ENCODE measurements around the gene RBM12. TPM values are rescaled to one million over a fixed set of nuclear protein-coding genes. Genes with fewer than 3 reads are reported as not detected.

RBM12 gene
- total RNA-seq, 4 donors from 2014 or later: 24.7 to 33.8 (median 29.3) TPM

- TF ChIP-seq EP300 (IDR thresholded peaks at IDR 0.05; ENCODE audit: low read depth): no peak
- no peak for TF ChIP-seq POLR2A (IDR thresholded peaks at IDR 0.05)
- TF ChIP-seq POLR2AphosphoS5 (IDR thresholded peaks at IDR 0.05): no peak
- TF ChIP-seq CTCF (IDR thresholded peaks at IDR 0.05): no peak
- Histone ChIP-seq H3K27me3 (no peaks in the 10 kb centered on the region), H3K4me1 (no peaks in the 10 kb centered on the region), H3K4me3 (no peak overlapping the region), H3K27ac (no peak overlapping the region), H3K9me3 (no peaks in the 10 kb centered on the region), H3K36me3 (peaks cover 0 to 11% (median under 1%) of the 10 kb centered on the region in 4 donors)
- WGBS, 2 donors (ENCODE audit: low coverage in 1 of 2): 81 to 93% methylated on average over 3 to 4 of the region's 4 CpGs
- intact Hi-C loops (cut with DNase I; ENCODE audit: low total_unique reads): no loop called here
- in situ Hi-C loops (cut with MboI; ENCODE audit: low pct_ligation_motif_present in 1 of 4, low pct_unique_long_range_greater_than_20kb in 1 of 4, low sequenced_read_pairs in 3 of 4): no loop called here
- DNase-seq: no peak
Measured at GRCh38 chr20:35635652-35636051, 29.0 kb downstream of the RBM12 start.

GRCh38 chr20:35632539-35633115 lies 32.1 kb downstream of the RBM12 start:
- H3K9me3 ChIP-seq: no peaks in the 10 kb centered on the region
- H3K27me3 ChIP-seq: no peaks in the 10 kb centered on the region
- no peak overlapping the region for H3K4me3 ChIP-seq
- no peak for DNase-seq
- no peak overlapping the region for H3K27ac ChIP-seq
- in situ Hi-C loops (cut with MboI; ENCODE audit: low pct_ligation_motif_present in 1 of 4, low pct_unique_long_range_greater_than_20kb in 1 of 4, low sequenced_read_pairs in 3 of 4): no loop called here
- intact Hi-C loops (cut with DNase I; ENCODE audit: low total_unique reads): no loop called here
- H3K36me3 ChIP-seq: peaks cover 0 to 30% (median 9%) of the 10 kb centered on the region in 4 donors
- TF ChIP-seq POLR2AphosphoS5 (IDR thresholded peaks at IDR 0.05): no peak
- no peak for TF ChIP-seq EP300 (IDR thresholded peaks at IDR 0.05; ENCODE audit: low read depth)
- TF ChIP-seq CTCF (IDR thresholded peaks at IDR 0.05): no peak
- TF ChIP-seq POLR2A (IDR thresholded peaks at IDR 0.05): no peak
- H3K4me1 ChIP-seq: no peaks in the 10 kb centered on the region
- WGBS, 2 donors (ENCODE audit: low coverage in 1 of 2): 88% methylated on average over 12 of the region's 13 CpGs; no CpG with 5 or more reads in 1 of the 2 donors

- TF ChIP-seq POLR2AphosphoS5 (IDR thresholded peaks at IDR 0.05): no peak
- TF ChIP-seq EP300 (IDR thresholded peaks at IDR 0.05; ENCODE audit: low read depth): no peak
- TF ChIP-seq CTCF (IDR thresholded peaks at IDR 0.05): no peak
- no peak for TF ChIP-seq POLR2A (IDR thresholded peaks at IDR 0.05)
- Histone ChIP-seq H3K27me3 (no peaks in the 10 kb centered on the region), H3K4me1 (no peaks in the 10 kb centered on the region), H3K36me3 (peaks cover 0 to 50% (median 14%) of the 10 kb centered on the region in 4 donors), H3K9me3 (no peaks in the 10 kb centered on the region), H3K27ac (no peak overlapping the region), H3K4me3 (no peak overlapping the region)
- 94% methylated on average over 4 of the region's 4 CpGs; no CpG with 5 or more reads in 1 of the 2 donors for WGBS, 2 donors (ENCODE audit: low coverage in 1 of 2)
- no peak for DNase-seq
- in situ Hi-C loops (cut with MboI; ENCODE audit: low pct_ligation_motif_present in 1 of 4, low pct_unique_long_range_greater_than_20kb in 1 of 4, low sequenced_read_pairs in 3 of 4) (no loop called here), intact Hi-C loops (cut with DNase I; ENCODE audit: low total_unique reads) (no loop called here)
Measured at GRCh38 chr20:35630636-35631035, 34.1 kb downstream of the RBM12 start.

- H3K9me3 ChIP-seq: no peaks in the 10 kb centered on the region
- in situ Hi-C loops (cut with MboI; ENCODE audit: low pct_ligation_motif_present in 1 of 4, low pct_unique_long_range_greater_than_20kb in 1 of 4, low sequenced_read_pairs in 3 of 4): no loop called here
- H3K36me3 ChIP-seq: peaks cover 0 to 51% (median 17%) of the 10 kb centered on the region in 4 donors
- no peak for DNase-seq
- H3K27me3 ChIP-seq: no peaks in the 10 kb centered on the region
- H3K4me3 ChIP-seq: no peak overlapping the region
- no peaks in the 10 kb centered on the region for H3K4me1 ChIP-seq
- intact Hi-C loops (cut with DNase I; ENCODE audit: low total_unique reads): no loop called here
- no peak overlapping the region for H3K27ac ChIP-seq
- 91 to 100% methylated on average over 2 to 12 of the region's 12 CpGs for WGBS, 2 donors (ENCODE audit: low coverage in 1 of 2)
- TF ChIP-seq POLR2AphosphoS5 (IDR thresholded peaks at IDR 0.05) (no peak), POLR2A (IDR thresholded peaks at IDR 0.05) (no peak), EP300 (IDR thresholded peaks at IDR 0.05; ENCODE audit: low read depth) (no peak), CTCF (IDR thresholded peaks at IDR 0.05) (no peak)
Measured at GRCh38 chr20:35629427-35630145, 35.1 kb downstream of the RBM12 start.

All from transverse colon (tissue), 4 donors.